Natural killer cell (primary cell): Measurements from ENCODE around the gene PTPRK. TPM values are rescaled to one million over a fixed set of nuclear protein-coding genes. Genes with fewer than 3 reads are reported as not detected.

Experiments used
- ATAC-seq, 3 donors: fragments of 150-1000 bp in 2 of 3; fragments of 200-7000 bp in 1 of 3; cut with Tn5 transposase; 1 replicate in 1 of 3; 2 replicates in 2 of 3; pipeline ENCODE4 v1.10.0; 2021; ENCODE audit warnings: mild to moderate bottlenecking in 2 of 3, moderate library complexity in 2 of 3
- DNase-seq, 2 donors: peaks; one replicate each; pipeline versions ENCODE4 v3.0.0 to v3.0.0-alpha.2; 2013 to 2021; ENCODE audit warnings: mixed read lengths in 1 of 2
- H3K27ac ChIP-seq: one replicate; pipeline ENCODE4 v1.5.1; 2013; ENCODE audit warnings: mild to moderate bottlenecking, low read length
- H3K27me3 ChIP-seq: one replicate; pipeline ENCODE4 v1.6.1; 2013; ENCODE audit warnings: low read length; ENCODE audit not compliant: control insufficient read depth, insufficient read depth
- H3K36me3 ChIP-seq: one replicate; pipeline ENCODE4 v1.6.1; 2013; ENCODE audit warnings: low read length; ENCODE audit not compliant: control insufficient read depth, insufficient read depth
- H3K4me1 ChIP-seq: one replicate; pipeline ENCODE4 v1.6.1; 2013; ENCODE audit warnings: low read length; ENCODE audit not compliant: control insufficient read depth, insufficient read depth
- H3K4me3 ChIP-seq: one replicate; pipeline ENCODE4 v1.5.1; 2013; ENCODE audit warnings: low read length
- H3K9me3 ChIP-seq: one replicate; pipeline ENCODE4 v1.6.1; 2013; ENCODE audit warnings: low read length; ENCODE audit not compliant: control insufficient read depth, insufficient read depth
- H3K27ac Mint-ChIP-seq, 2 donors: one replicate each; pipeline ENCODE4 v1.8.0; 2022; ENCODE audit warnings: mild to moderate bottlenecking in 2 of 2, mixed read lengths in 2 of 2, moderate library complexity in 1 of 2
- H3K27me3 Mint-ChIP-seq, 2 donors: one replicate each; pipeline ENCODE4 v1.8.0; 2022; ENCODE audit warnings: low read depth in 2 of 2, mixed read lengths in 2 of 2
- H3K36me3 Mint-ChIP-seq: one replicate; pipeline ENCODE4 v1.8.0; 2022; ENCODE audit warnings: mixed read lengths
- H3K4me1 Mint-ChIP-seq, 2 donors: one replicate each; pipeline ENCODE4 v1.8.0; 2022; ENCODE audit warnings: mixed read lengths in 2 of 2
- H3K4me3 Mint-ChIP-seq: one replicate; pipeline ENCODE4 v1.8.0; 2022; ENCODE audit warnings: mild to moderate bottlenecking, moderate library complexity, mixed read lengths
- H3K9me3 Mint-ChIP-seq, 2 donors: one replicate each; pipeline ENCODE4 v1.8.0; 2022; ENCODE audit warnings: mixed read lengths in 2 of 2
- WGBS: methylation state at CpG from one replicate; pipeline ENCODE4 v1.1.7; 2013; ENCODE audit warnings: missing lambda C conversion rate; ENCODE audit not compliant: insufficient coverage; 5-methylcytosine and 5-hydroxymethylcytosine counted together
- intact Hi-C: fragments of 100-400 bp; cut with micrococcal nuclease; formaldehyde crosslinking; loops from one replicate; pipeline ENCODE4 v1.14.2; 2022
- total RNA-seq, 4 donors: library from RNA; stranded (reverse); fragments of 120-200 nt in 1 of 4; gene quantifications; one replicate each; pipeline versions ENCODE4 v1.2.3 to v1.2.4, GENCODE V29; 2013 to 2022
- TF ChIP-seq, protein P1 (sequence below): fragments of 200-600 bp; IDR thresholded peaks from one replicate; pipeline ENCODE4 v1.8.0; 2022; ENCODE audit warnings: antibody characterized with exemption

PTPRK gene
- total RNA-seq, 3 donors from 2014 or later (not counting 1 experiment from before 2014, with no cell fraction given): 0.14 to 1.2 (median 0.95) TPM

DNA sequence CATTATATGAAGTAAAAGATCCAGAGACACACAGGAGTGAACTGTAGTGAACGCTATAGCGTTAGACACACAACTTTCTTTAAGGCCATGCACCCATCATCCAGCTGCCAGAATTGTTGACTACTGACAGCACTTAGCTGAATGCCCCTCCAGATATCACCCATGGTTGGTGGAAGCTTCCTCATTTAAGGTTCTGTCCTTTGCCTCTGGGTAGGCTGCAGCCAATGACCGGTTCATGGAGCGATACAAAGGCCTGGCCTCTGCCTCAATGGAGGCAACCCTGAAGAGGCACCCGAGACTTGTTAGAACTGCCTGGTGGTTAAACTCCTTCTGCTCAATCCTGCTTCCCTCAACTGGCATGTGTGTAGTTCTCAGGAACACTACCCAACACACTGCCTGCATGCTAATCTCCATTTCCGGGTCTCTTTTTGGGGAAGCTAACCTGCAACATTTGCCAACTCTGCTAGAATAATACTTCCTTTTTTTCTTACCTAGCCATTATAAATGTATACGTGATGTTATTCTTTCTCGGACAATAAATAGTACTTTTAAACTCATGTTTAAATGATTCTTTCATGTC lies 569.7 kb downstream of the PTPRK start:
- peaks cover 34 to 44% of the 10 kb centered on the region in 2 donors for H3K4me1 Mint-ChIP-seq
- peaks cover 3 to 7% of the 10 kb centered on the region in 2 donors for H3K9me3 Mint-ChIP-seq
- 66% methylated on average over 6 of the region's 8 CpGs for WGBS
- H3K4me3 Mint-ChIP-seq: peak overlapping the region; percentile 84
- ATAC-seq: peak in 2 of 3 donors; percentile 45 to 49
- DNase-seq: peak in 1 of 2 donors; percentile 41
- H3K27ac ChIP-seq: peak overlapping the region; percentile 21
- no peaks in the 10 kb centered on the region for H3K9me3 ChIP-seq
- no peaks in the 10 kb centered on the region for H3K27me3 ChIP-seq
- peaks cover 6% of the 10 kb centered on the region for H3K36me3 Mint-ChIP-seq
- H3K4me1 ChIP-seq: peaks cover 18% of the 10 kb centered on the region
- no peaks in the 10 kb centered on the region for H3K27me3 Mint-ChIP-seq
- H3K4me3 ChIP-seq: no peak overlapping the region
- no peaks in the 10 kb centered on the region for H3K36me3 ChIP-seq
- TF ChIP-seq, protein P1, sequence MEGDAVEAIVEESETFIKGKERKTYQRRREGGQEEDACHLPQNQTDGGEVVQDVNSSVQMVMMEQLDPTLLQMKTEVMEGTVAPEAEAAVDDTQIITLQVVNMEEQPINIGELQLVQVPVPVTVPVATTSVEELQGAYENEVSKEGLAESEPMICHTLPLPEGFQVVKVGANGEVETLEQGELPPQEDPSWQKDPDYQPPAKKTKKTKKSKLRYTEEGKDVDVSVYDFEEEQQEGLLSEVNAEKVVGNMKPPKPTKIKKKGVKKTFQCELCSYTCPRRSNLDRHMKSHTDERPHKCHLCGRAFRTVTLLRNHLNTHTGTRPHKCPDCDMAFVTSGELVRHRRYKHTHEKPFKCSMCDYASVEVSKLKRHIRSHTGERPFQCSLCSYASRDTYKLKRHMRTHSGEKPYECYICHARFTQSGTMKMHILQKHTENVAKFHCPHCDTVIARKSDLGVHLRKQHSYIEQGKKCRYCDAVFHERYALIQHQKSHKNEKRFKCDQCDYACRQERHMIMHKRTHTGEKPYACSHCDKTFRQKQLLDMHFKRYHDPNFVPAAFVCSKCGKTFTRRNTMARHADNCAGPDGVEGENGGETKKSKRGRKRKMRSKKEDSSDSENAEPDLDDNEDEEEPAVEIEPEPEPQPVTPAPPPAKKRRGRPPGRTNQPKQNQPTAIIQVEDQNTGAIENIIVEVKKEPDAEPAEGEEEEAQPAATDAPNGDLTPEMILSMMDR: no peak
- intact Hi-C loops: no loop called here
- H3K27ac Mint-ChIP-seq: peak overlapping the region; percentile 86

DNA sequence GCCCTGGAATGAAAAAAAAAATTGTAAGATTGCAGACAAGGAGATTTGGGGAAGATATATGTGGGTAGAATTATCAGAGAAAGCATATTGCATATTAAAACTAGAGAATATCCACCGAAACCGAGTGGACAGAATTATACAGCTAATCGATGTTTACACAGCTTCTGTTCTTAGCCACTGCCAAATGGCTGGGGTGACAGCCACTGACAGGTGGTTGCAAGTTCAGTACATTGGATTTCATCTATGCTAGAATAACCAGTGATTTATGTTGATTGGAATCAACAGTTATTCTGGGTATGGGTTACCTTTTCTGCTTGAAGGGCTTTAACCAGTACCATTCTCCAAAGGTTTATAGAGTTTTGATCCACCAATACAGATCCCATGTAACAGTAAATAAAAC lies 571.1 kb downstream of the PTPRK start:
- H3K9me3 ChIP-seq: no peaks in the 10 kb centered on the region
- no peaks in the 10 kb centered on the region for H3K27me3 ChIP-seq
- Mint-ChIP-seq H3K27me3 (no peaks in the 10 kb centered on the region), H3K36me3 (peaks cover 6% of the 10 kb centered on the region), H3K27ac (no peak overlapping the region), H3K4me1 (peaks cover 34 to 44% of the 10 kb centered on the region in 2 donors), H3K9me3 (peaks cover 3 to 7% of the 10 kb centered on the region in 2 donors), H3K4me3 (no peak overlapping the region)
- H3K4me3 ChIP-seq: no peak overlapping the region
- intact Hi-C loops: no loop called here
- H3K27ac ChIP-seq: no peak overlapping the region
- WGBS: 99% methylated on average over 3 of the region's 3 CpGs
- TF ChIP-seq, protein P1: no peak
- ATAC-seq (no peak), DNase-seq (no peak)
- no peaks in the 10 kb centered on the region for H3K36me3 ChIP-seq
- peaks cover 18% of the 10 kb centered on the region for H3K4me1 ChIP-seq

DNA sequence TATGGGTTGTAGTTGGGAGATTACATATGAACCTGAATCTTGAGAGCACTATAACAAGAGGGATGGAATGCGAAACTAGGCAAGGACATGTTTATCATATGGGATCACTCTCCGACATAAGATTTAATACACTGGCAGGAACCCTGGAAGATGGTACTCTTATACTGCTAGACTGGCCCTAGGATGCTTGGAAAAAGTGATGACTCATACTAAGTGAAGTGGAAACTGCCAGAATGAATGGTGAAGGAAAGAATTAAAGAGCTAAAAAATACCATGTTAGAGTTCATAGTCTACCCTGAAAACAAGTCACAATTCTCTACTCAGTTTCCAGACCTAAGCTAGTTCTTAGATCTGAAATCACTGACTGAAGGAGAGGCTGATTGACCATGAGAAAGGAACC lies 574.0 kb downstream of the PTPRK start:
- peaks cover 18 to 26% of the 10 kb centered on the region in 2 donors for H3K4me1 Mint-ChIP-seq
- H3K27ac ChIP-seq: no peak overlapping the region
- H3K4me3 ChIP-seq: no peak overlapping the region
- H3K9me3 ChIP-seq: no peaks in the 10 kb centered on the region
- H3K27me3 Mint-ChIP-seq: peaks cover 0 to 2% of the 10 kb centered on the region in 2 donors
- peaks cover 6% of the 10 kb centered on the region for H3K36me3 Mint-ChIP-seq
- no peaks in the 10 kb centered on the region for H3K27me3 ChIP-seq
- no peak overlapping the region for H3K27ac Mint-ChIP-seq
- 96% methylated on average over 2 of the region's 2 CpGs for WGBS
- intact Hi-C loops: no loop called here
- TF ChIP-seq, protein P1: no peak
- no peak for ATAC-seq
- H3K4me3 Mint-ChIP-seq: no peak overlapping the region
- no peak for DNase-seq
- peaks cover 3 to 4% of the 10 kb centered on the region in 2 donors for H3K9me3 Mint-ChIP-seq
- no peaks in the 10 kb centered on the region for H3K36me3 ChIP-seq
- peaks cover 8% of the 10 kb centered on the region for H3K4me1 ChIP-seq
